Effector memory CD4-positive, alpha-beta T cell (primary cell): ENCODE results near the gene DIP2B.
"Not testable (repeated sequence)": the region's sequence is repeated elsewhere in the genome, so short reads cannot be mapped to it uniquely, and the experiment has no call there.

Source experiments
- DNase-seq, 3 donors: peaks; one replicate each; pipeline ENCODE4 v3.0.0-alpha.2; 2020
- H3K27ac ChIP-seq: 2 replicates; pipeline ENCODE4 v1.7.0; 2013; ENCODE audit warnings: mild to moderate bottlenecking, low read length, moderate library complexity; ENCODE audit not compliant: insufficient read depth, poor library complexity, severe bottlenecking
- H3K27me3 ChIP-seq: replicated peaks from 2 replicates; pipeline ENCODE4 v1.7.0; 2013; ENCODE audit warnings: mild to moderate bottlenecking, low read length; ENCODE audit not compliant: insufficient read depth, control insufficient read depth, poor library complexity, severe bottlenecking
- H3K36me3 ChIP-seq: 2 replicates; pipeline ENCODE4 v1.7.0; 2013; ENCODE audit warnings: mild to moderate bottlenecking, low read length, moderate library complexity; ENCODE audit not compliant: control insufficient read depth, insufficient read depth
- H3K4me1 ChIP-seq: 2 replicates; pipeline ENCODE4 v1.7.0; 2013; ENCODE audit warnings: low read length, mild to moderate bottlenecking; ENCODE audit not compliant: control insufficient read depth, insufficient read depth, poor library complexity, severe bottlenecking
- H3K4me3 ChIP-seq: 2 replicates; pipeline ENCODE4 v1.7.0; 2013; ENCODE audit warnings: low read length, low read depth, mild to moderate bottlenecking; ENCODE audit not compliant: insufficient read depth, poor library complexity, severe bottlenecking
- H3K9me3 ChIP-seq: 2 replicates; pipeline ENCODE4 v1.7.0; 2013; ENCODE audit warnings: mild to moderate bottlenecking, low read length, moderate library complexity; ENCODE audit not compliant: control insufficient read depth

DIP2B gene

DNA sequence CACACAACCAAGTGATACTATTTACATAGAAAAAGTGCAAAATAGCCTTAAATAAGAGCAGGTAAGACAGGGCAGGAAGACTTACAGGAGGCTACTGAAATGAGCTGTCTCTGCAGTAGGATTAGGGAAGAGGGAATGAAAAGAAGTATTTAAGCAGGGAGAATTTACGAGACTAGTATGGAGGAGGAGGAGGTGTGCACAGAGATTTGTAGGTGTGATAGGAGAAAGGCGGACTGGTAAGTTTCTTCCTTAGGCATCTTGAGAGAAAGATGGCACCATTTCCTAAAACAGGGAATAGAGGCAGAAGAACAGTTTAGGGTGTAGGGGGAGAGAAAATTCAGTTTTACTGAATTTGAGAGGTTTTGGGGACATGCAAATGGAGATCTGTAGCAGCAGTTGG, 25.7 kb downstream of the DIP2B start:
- Histone ChIP-seq H3K4me3 (no peak overlapping the region), H3K9me3 (no peaks in the 10 kb centered on the region), H3K4me1 (peaks cover 30% of the 10 kb centered on the region), H3K27ac (no peak overlapping the region), H3K27me3 (no peaks in the 10 kb centered on the region), H3K36me3 (no peaks in the 10 kb centered on the region)
- no peak for DNase-seq

DNA sequence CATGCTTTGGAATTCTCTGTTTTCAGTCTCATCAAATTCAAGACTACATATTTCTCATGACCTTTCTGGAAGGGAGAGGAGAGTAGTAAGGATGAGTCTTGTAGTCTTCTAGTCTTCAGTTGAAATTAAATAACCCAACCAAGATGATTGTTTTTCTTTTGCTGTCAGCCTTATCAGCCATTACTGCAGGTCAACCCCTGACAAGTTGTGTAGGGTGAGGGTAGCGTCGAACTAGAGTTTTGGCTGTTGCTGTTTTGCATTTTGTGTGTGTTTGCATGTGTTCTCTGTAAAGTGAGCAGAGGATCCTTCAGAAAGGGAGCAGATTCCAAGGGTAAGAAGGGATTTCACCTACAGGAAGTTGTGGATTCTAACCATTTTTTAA, 28.4 kb downstream of the DIP2B start:
- Histone ChIP-seq H3K27ac (peak overlapping the region; percentile 50), H3K4me1 (peaks cover 34% of the 10 kb centered on the region)

GRCh38 chr12:50533971-50534370, 29.2 kb downstream of the DIP2B start:
- peaks cover 5% of the 10 kb centered on the region for H3K36me3 ChIP-seq
- H3K4me3 ChIP-seq = no peak overlapping the region
- no peaks in the 10 kb centered on the region for H3K9me3 ChIP-seq
- H3K4me1 ChIP-seq = peaks cover 27% of the 10 kb centered on the region
- no peak overlapping the region for H3K27ac ChIP-seq
- no peaks in the 10 kb centered on the region for H3K27me3 ChIP-seq
- DNase-seq = no peak

More for the DNA sequence above, 28.4 kb downstream of the DIP2B start:
- peaks cover 5% of the 10 kb centered on the region for H3K36me3 ChIP-seq
- no peak for DNase-seq
- H3K4me3 ChIP-seq = no peak overlapping the region
- H3K9me3 ChIP-seq = no peaks in the 10 kb centered on the region
- no peaks in the 10 kb centered on the region for H3K27me3 ChIP-seq

DNA sequence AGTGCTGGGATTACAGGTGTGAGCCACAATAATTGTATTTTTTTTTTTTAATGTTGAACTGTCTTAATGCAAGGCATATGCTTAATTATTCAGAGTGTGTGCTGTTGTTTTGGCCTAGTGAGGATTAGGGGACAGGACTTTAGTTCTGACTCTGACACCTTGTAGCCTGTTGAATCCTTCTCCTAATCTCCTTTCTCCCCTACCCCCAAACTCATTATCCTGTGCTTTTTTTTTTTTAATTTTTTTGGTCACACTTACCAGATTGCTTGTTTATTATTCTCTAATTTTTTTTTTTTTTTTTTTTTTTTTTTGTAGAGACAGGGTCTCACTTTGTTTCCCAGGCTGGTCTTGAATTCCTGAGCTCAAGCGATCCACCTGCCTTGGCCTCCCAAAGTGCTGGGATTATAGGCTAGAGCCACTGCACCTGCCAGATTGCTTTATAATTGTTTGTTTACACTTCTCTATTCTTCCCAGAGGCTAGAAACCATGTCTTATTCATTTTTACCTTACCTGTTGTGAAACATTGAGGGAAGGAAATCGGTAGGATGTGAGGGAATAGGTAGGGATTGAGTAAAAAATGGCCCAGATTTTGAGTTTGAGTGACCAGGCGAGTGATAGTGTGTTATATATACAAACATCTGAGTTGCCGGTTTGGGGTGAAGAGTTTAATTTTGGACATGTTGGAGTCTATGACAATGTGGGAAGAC, 32.2 kb downstream of the DIP2B start:
- Histone ChIP-seq H3K27ac (no peak overlapping the region), H3K4me1 (peaks cover 15% of the 10 kb centered on the region), H3K4me3 (no peak overlapping the region), H3K36me3 (peaks cover 5% of the 10 kb centered on the region), H3K9me3 (no peaks in the 10 kb centered on the region), H3K27me3 (no peaks in the 10 kb centered on the region)
- DNase-seq = no peak

DNA sequence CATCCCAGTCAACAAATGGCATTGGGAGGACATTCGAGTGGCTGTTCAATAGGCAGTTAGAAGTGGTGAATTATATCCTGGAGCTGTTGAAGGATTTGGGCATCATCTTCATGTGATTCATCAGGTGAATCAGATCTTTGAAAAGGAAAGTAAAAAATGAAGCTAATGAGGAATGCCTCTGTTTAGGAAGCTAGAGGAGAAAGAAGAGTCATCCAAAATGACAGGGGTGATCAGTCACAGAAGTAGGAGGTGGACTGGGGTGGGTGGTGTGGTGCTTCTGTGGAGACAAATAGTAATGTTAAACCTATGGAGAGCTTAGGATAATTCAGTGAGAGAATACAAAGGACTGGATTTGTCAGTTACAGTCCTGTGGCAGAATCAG, 32.7 kb downstream of the DIP2B start:
- Histone ChIP-seq H3K4me3 (no peak overlapping the region), H3K36me3 (peaks cover 5% of the 10 kb centered on the region), H3K27ac (no peak overlapping the region), H3K27me3 (no peaks in the 10 kb centered on the region), H3K4me1 (peaks cover 12% of the 10 kb centered on the region), H3K9me3 (no peaks in the 10 kb centered on the region)
- DNase-seq = no peak

GRCh38 chr12:50538182-50538581, 33.4 kb downstream of the DIP2B start:
- no peak overlapping the region for H3K27ac ChIP-seq
- peaks cover 7% of the 10 kb centered on the region for H3K4me1 ChIP-seq
- no peak overlapping the region for H3K4me3 ChIP-seq
- DNase-seq = no peak
- H3K27me3 ChIP-seq = no peaks in the 10 kb centered on the region
- no peaks in the 10 kb centered on the region for H3K9me3 ChIP-seq
- H3K36me3 ChIP-seq = peaks cover 5% of the 10 kb centered on the region

DNA sequence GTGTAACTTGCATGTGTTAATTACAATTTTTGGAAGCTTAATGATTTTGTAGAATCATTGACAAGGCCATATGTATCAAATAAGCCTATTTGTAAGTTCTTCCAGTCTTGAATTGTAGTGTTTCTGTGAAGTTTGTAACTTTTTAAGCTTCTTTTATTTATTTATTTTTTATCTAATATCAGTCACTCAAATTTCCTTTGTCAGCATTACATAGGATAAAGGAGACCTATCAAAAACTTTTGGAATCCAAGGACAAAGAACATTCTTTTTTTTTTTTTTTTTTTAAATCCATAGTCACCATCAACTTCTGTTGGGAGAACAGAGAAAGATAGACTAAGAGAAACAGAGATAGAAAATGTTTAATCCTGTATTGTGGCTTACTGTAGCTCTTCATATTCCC, 36.4 kb downstream of the DIP2B start:
- H3K4me1 ChIP-seq = peaks cover 4% of the 10 kb centered on the region
- peaks cover 5% of the 10 kb centered on the region for H3K36me3 ChIP-seq
- H3K9me3 ChIP-seq = no peaks in the 10 kb centered on the region
- H3K4me3 ChIP-seq = no peak overlapping the region
- H3K27me3 ChIP-seq = no peaks in the 10 kb centered on the region
- H3K27ac ChIP-seq = no peak overlapping the region
- no peak for DNase-seq

GRCh38 chr12:50542448-50542847, 37.7 kb downstream of the DIP2B start:
- H3K27me3 ChIP-seq = no peaks in the 10 kb centered on the region
- no peaks in the 10 kb centered on the region for H3K9me3 ChIP-seq
- DNase-seq = no peak
- H3K4me3 ChIP-seq = no peak overlapping the region
- peaks cover 3% of the 10 kb centered on the region for H3K4me1 ChIP-seq
- no peak overlapping the region for H3K27ac ChIP-seq
- peaks cover 3% of the 10 kb centered on the region for H3K36me3 ChIP-seq

- not testable (repeated sequence) for H3K36me3 ChIP-seq, H3K9me3 ChIP-seq, H3K4me1 ChIP-seq, H3K27me3 ChIP-seq, H3K27ac ChIP-seq, H3K4me3 ChIP-seq, DNase-seq
These were observed 38.4 kb downstream of the DIP2B start for GRCh38 chr12:50543188-50543587.

DNA sequence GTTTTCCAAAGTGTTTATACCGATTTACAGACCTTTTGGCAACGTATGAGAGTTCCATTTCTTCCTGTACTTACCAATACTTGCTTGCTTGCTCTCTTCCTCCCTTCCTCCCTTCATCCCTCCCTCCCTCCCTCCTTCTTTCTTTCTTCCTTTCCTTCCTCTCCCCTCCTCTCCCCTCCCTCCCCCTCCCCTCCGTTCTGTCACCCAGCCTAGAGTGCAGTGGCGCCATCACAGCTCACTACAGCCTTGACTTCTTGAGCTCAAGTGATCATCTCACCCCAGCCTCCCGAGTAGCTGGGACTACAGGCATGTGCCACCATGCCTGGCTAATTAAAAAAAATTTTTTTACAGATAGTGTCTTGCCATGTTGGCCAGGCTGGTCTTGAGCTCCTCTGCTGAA, 40.4 kb downstream of the DIP2B start:
- Histone ChIP-seq H3K9me3 (no peaks in the 10 kb centered on the region), H3K4me3 (no peak overlapping the region), H3K36me3 (no peaks in the 10 kb centered on the region), H3K4me1 (no peaks in the 10 kb centered on the region), H3K27me3 (no peaks in the 10 kb centered on the region), H3K27ac (no peak overlapping the region)
- DNase-seq = no peak
